ENCODE data around the gene PARD3B.

DNA sequence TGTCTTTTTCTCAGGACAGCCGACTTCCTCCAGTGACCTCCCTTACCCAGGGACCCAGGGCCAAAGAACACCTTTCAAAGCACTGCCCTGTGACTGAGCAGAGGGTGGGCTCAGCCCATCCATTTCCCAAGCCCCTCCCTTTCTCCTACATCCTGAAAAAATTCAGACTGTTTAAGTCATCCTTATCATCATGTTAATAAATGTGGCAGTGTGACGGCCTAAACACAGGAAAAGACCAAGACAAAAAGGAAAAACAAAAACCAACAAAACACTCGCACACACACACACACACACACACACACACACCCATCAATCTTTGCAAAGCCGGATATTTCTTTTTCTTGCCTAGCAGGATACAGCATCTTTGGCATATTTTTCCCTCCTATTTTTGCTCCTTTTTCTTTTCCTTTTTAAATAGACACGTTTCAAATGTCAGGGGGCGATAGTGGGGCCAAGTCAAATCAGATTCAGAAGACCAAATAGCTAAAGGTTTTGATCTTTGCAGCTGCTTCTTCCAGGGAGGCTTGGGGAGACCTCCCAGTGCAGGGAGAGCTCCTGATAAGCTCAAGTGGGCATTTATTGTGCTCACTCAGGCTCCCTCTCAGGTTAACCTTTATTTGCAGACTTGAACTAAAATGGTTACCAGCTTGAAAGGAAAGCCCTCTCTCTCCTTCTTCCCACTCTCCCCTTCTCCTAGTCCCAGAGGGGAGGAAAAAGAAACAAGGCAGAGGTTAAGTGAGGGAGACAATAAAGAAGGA, 1097.5 kb downstream of the PARD3B start:
- TF ChIP-seq CTCF (conservative IDR thresholded peaks at IDR 0.05; ENCODE audit: low read depth, low read length), result no peak
- TF ChIP-seq EZH2 (IDR thresholded peaks at IDR 0.05; ENCODE audit: low read length, unreplicated experiment), result no peak

Data from PC-3 (cell line).